H1 (cell line): Measurements from ENCODE around the gene TNIP1. TPM values are rescaled to one million over a fixed set of nuclear protein-coding genes. Genes with fewer than 3 reads are reported as not detected.

ENCODE experiments used
- CHD1 ChIP-seq: IDR thresholded peaks from 2 replicates; pipeline ENCODE4 v1.6.1; 2012; ENCODE audit warnings: low read depth, low read length, improper control_type of control experiment
- TBP ChIP-seq: IDR thresholded peaks from 2 replicates; pipeline ENCODE4 v1.6.1; 2011; ENCODE audit warnings: low read depth, low read length, improper control_type of control experiment
- polyA plus RNA-seq, 7 experiments: library from polyadenylated mRNA; depleted of rRNA in 3 of 7; stranded (reverse) in 5 of 7; unstranded in 2 of 7; fragments of >200 nt in 5 of 7; fragments of 200-250 nt in 2 of 7; gene quantifications; 1 replicate in 5 of 7; 2 replicates in 1 of 7; 4 replicates in 1 of 7; pipeline versions ENCODE4 v1.2.1 to v1.2.3, GENCODE V29; 2011 to 2013; ENCODE audit warnings: missing spikeins in 2 of 7, mixed read lengths in 2 of 7
- total RNA-seq: library from RNA; stranded (reverse); fragmentation: NEBNext Ultra II Directional; extraction: Animal tissue kit (Norgen Biotek cat#: 25700); gene quantifications from 2 replicates; pipeline ENCODE4 v1.2.1, GENCODE V29; 2021

Gene TNIP1
- total and polyA plus RNA-seq, 2 of the 8 experiments (the other 6 are each of a cell fraction or from before 2014, with no cell fraction given): 14.2 to 31.9 TPM

- TF ChIP-seq CHD1: no peak
- no peak for TF ChIP-seq TBP
These were observed 8.8 kb downstream of the TNIP1 start (continued) for GRCh38 chr5:151071848-151072629.
